Measurements from ENCODE around the gene GBX2. TPM values are rescaled to one million over a fixed set of nuclear protein-coding genes. Genes with fewer than 3 reads are reported as not detected.

The GBX2 gene
- total RNA-seq, 4 donors from 2014 or later = not detected

DNA sequence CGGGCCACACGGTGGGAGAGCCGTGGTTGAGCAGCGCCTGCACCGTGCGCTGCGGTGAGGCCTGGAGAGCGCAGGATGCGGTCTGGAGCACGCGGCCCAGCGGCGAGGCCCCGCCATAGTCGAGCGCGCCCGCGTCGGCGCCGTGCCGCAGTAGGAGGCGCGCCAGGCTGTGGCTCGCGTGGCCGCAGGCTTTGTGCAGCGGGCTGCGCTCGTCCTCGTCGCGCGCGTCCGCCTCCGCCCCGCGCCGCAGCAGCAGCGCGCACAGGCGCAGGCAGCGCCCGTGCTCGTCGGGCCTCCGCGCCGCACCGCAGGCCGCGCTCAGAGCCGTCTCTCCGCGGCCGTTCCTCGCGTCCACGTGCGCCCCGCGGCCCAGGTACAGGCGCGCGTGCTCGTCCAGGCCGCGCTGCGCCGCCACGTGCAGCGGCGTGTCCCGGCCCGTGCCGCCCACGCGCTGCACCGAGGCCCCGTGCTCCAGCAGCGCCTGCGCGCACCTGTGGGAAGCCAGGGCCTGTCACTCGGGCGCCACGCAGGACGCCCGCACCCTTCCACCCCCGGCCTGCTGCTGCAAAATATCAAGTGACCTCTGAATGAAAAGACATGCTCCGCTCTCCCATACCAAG, 46.3 kb upstream of the GBX2 start:
- Histone ChIP-seq H3K4me3 (replicated peaks in 1 of 3) (no peak overlapping the region), H3K27ac (no peak overlapping the region), H3K9me3 (no peaks in the 10 kb centered on the region), H3K36me3 (no peaks in the 10 kb centered on the region), H3K4me1 (no peaks in the 10 kb centered on the region), H3K27me3 (no peaks in the 10 kb centered on the region)
- 44 to 63% methylated on average over 15 to 26 of the region's 92 CpGs for WGBS, 2 donors
- no peak for DNase-seq
- TF ChIP-seq, protein P1, sequence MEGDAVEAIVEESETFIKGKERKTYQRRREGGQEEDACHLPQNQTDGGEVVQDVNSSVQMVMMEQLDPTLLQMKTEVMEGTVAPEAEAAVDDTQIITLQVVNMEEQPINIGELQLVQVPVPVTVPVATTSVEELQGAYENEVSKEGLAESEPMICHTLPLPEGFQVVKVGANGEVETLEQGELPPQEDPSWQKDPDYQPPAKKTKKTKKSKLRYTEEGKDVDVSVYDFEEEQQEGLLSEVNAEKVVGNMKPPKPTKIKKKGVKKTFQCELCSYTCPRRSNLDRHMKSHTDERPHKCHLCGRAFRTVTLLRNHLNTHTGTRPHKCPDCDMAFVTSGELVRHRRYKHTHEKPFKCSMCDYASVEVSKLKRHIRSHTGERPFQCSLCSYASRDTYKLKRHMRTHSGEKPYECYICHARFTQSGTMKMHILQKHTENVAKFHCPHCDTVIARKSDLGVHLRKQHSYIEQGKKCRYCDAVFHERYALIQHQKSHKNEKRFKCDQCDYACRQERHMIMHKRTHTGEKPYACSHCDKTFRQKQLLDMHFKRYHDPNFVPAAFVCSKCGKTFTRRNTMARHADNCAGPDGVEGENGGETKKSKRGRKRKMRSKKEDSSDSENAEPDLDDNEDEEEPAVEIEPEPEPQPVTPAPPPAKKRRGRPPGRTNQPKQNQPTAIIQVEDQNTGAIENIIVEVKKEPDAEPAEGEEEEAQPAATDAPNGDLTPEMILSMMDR (IDR thresholded peaks at IDR 0.05) = no peak
- no peak for TF ChIP-seq POLR2A (IDR thresholded peaks at IDR 0.05)
- intact Hi-C loops (cut with DNase I) = no loop called here

DNA sequence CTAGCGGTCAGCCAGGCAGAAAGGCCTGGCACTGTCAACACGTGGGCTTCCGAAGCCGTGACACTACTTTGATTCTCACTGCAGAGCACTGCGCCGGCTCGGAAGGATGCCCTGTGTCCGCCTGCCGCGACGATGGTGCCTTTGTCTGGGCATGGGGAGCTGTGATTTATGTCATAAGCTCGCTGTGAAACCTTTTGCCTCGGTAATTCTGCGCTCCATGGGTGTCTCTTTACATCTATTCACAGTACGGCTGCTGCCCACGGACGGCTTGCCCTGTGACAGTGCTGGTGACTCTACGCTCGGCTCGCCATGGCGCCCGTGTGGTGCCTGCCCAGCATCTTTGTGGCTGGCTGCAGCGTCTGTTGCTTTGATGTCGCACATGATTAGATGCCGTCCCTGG, 43.1 kb upstream of the GBX2 start:
- Histone ChIP-seq H3K27me3 (no peaks in the 10 kb centered on the region), H3K36me3 (no peaks in the 10 kb centered on the region), H3K4me1 (no peaks in the 10 kb centered on the region), H3K9me3 (no peaks in the 10 kb centered on the region), H3K4me3 (replicated peaks in 1 of 3) (no peak overlapping the region), H3K27ac (no peak overlapping the region)
- WGBS, 2 donors = 85 to 88% methylated on average over 20 to 24 of the region's 25 CpGs
- intact Hi-C loops (cut with DNase I) = no loop called here
- TF ChIP-seq POLR2A (IDR thresholded peaks at IDR 0.05) = no peak
- TF ChIP-seq, protein P1 (IDR thresholded peaks at IDR 0.05) = no peak
- DNase-seq = no peak

DNA sequence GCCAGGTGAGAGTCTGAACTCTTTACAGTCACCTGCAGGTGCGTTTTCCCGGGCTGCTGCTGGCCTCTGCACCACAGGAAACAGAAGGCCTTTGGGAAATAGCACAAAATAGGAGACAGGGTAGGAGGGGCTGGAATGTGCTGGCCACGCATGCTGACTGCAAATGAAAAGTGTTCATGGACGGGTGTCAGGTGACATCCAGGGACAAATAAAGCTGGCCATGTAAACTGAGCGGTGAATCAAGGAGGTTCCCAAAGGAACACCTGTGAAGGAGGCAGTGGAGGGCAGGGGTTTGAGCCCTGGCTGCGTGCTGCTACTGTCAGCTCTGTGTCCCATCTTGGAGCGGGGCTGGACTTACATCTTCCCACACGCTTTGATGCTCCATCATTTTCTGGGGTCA, 42.4 kb upstream of the GBX2 start:
- no peaks in the 10 kb centered on the region for H3K27me3 ChIP-seq
- no peak for DNase-seq
- H3K4me1 ChIP-seq = no peaks in the 10 kb centered on the region
- 63 to 65% methylated on average over 8 of the region's 8 CpGs for WGBS, 2 donors
- intact Hi-C loops (cut with DNase I) = no loop called here
- H3K4me3 ChIP-seq (replicated peaks in 1 of 3) = no peak overlapping the region
- no peak for TF ChIP-seq POLR2A (IDR thresholded peaks at IDR 0.05)
- TF ChIP-seq, protein P1 (IDR thresholded peaks at IDR 0.05) = no peak
- H3K27ac ChIP-seq = no peak overlapping the region
- H3K36me3 ChIP-seq = no peaks in the 10 kb centered on the region
- H3K9me3 ChIP-seq = no peaks in the 10 kb centered on the region

DNA sequence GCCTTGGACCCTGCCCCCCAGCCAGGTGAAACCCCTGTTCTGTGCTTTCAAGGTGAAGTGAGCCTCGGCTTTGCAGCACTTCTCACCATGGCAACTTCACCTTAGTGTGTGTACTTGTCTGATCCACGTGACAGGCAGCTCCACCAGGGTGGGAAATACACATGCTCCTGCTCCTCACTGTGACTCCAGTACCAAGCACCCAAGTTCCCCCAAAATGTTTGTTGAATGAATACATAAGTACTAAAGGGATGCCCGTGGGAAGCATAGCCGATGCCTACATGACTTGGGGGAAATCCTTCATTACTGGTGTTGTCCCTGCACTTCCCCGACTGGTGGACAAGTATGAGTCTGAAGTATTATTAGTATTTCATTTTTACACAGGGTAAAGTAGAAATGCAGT, 41.8 kb upstream of the GBX2 start:
- no peaks in the 10 kb centered on the region for H3K27me3 ChIP-seq
- no peak for DNase-seq
- WGBS, 2 donors = 66 to 72% methylated on average over 5 of the region's 5 CpGs
- H3K36me3 ChIP-seq = no peaks in the 10 kb centered on the region
- no peak overlapping the region for H3K27ac ChIP-seq
- intact Hi-C loops (cut with DNase I) = no loop called here
- H3K9me3 ChIP-seq = no peaks in the 10 kb centered on the region
- no peak for TF ChIP-seq POLR2A (IDR thresholded peaks at IDR 0.05)
- TF ChIP-seq, protein P1 (IDR thresholded peaks at IDR 0.05) = no peak
- no peak overlapping the region for H3K4me3 ChIP-seq (replicated peaks in 1 of 3)
- no peaks in the 10 kb centered on the region for H3K4me1 ChIP-seq

DNA sequence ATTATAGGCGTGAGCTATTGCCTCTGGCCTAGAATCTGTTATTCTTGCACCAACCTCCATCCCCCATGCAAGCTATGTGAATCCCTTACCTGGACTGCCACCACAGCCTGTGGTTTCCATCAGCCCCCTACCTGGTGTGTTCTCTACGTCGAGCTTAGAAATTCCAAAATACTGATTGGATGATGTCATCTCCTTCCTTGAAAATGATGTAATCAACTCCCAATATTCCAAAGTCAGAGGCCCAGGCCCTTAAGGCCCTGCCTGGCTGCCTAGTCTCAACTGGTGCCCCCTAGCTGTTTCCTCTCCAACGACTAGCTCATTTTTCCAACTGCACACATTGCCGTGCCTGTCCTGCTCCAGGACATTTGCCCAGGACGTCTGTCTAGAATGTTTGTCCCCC, 41.3 kb upstream of the GBX2 start:
- no peak for TF ChIP-seq POLR2A (IDR thresholded peaks at IDR 0.05)
- TF ChIP-seq, protein P1 (IDR thresholded peaks at IDR 0.05) = no peak
- H3K36me3 ChIP-seq = no peaks in the 10 kb centered on the region

More for the DNA sequence above, 41.3 kb upstream of the GBX2 start:
- 62 to 75% methylated on average over 6 of the region's 6 CpGs for WGBS, 2 donors
- intact Hi-C loops (cut with DNase I) = no loop called here
- no peak overlapping the region for H3K27ac ChIP-seq
- H3K4me1 ChIP-seq = no peaks in the 10 kb centered on the region
- H3K27me3 ChIP-seq = no peaks in the 10 kb centered on the region
- DNase-seq = no peak
- no peaks in the 10 kb centered on the region for H3K9me3 ChIP-seq
- no peak overlapping the region for H3K4me3 ChIP-seq (replicated peaks in 1 of 3)
